Measurements from ENCODE around the gene WDR12. TPM values are rescaled to one million over a fixed set of nuclear protein-coding genes. Genes with fewer than 3 reads are reported as not detected.

The WDR12 gene
- total RNA-seq, 1 experiment from 2014 or later: 60.5 TPM

GRCh38 chr2:202944816-202945215 lies 33.3 kb upstream of the WDR12 start:
- Histone ChIP-seq H3K27me3 (ENCODE audit: low read length) (no peaks in the 10 kb centered on the region), H3K4me2 (ENCODE audit: low read length) (peak overlapping the region; percentile 60)

GRCh38 chr2:202944408-202944807 lies 32.9 kb upstream of the WDR12 start:
- intact Hi-C loops (cut with micrococcal nuclease): no loop called here
- Histone ChIP-seq H3K36me3 (ENCODE audit: low read depth, low read length) (no peaks in the 10 kb centered on the region), H3K4me1 (ENCODE audit: insufficient read depth, low read length) (peaks cover 9% of the 10 kb centered on the region), H3K9me2 (replicated peaks; ENCODE audit: low read length) (no peaks in the 10 kb centered on the region), H3K4me3 (ENCODE audit: low read length) (no peak overlapping the region), H3K9me3 (ENCODE audit: low read length) (no peaks in the 10 kb centered on the region), H3K79me2 (ENCODE audit: low read length) (no peaks in the 10 kb centered on the region), H3K27me3 (ENCODE audit: low read length) (no peaks in the 10 kb centered on the region), H3K27ac (ENCODE audit: low read length) (peak overlapping the region; percentile 6; the same call in 1 of the 2 replicates), H4K20me1 (ENCODE audit: low read length) (no peaks in the 10 kb centered on the region), H3K4me2 (ENCODE audit: low read length) (peak overlapping the region; percentile 60), H3K9ac (ENCODE audit: low read length) (no peak overlapping the region), H2AFZ (ENCODE audit: low read length) (0 out of 2 replicates have a peak overlapping the region, but pooled peaks have one; percentile 6), H3F3A (ENCODE audit: low read length, unreplicated experiment) (no peaks in the 10 kb centered on the region)
- POLR2A ChIA-PET (ENCODE audit: unreplicated experiment): no interaction called here
- peak; percentile 48 for DNase-seq
- TF ChIP-seq EZH2phosphoT487 (IDR thresholded peaks at IDR 0.05; ENCODE audit: borderline replicate concordance, low read length) (no peak), CTCF (conservative IDR thresholded peaks at IDR 0.05; ENCODE audit: low read depth, low read length) (no peak), EZH2 (IDR thresholded peaks at IDR 0.05; ENCODE audit: low read length, unreplicated experiment) (no peak)
- no TSS peak for BruUV-seq (replicated peaks)
- ATAC-seq: peak; percentile 68
- CTCF ChIA-PET: no interaction called here

More at GRCh38 chr2:202944816-202945215, 33.3 kb upstream of the WDR12 start:
- no peak overlapping the region for H3K4me3 ChIP-seq (ENCODE audit: low read length)
- H3K9me3 ChIP-seq (ENCODE audit: low read length): no peaks in the 10 kb centered on the region
- no peaks in the 10 kb centered on the region for H3K9me2 ChIP-seq (replicated peaks; ENCODE audit: low read length)
- ChIA-PET CTCF (no interaction called here), POLR2A (ENCODE audit: unreplicated experiment) (interaction anchor here (0.6 kb wide), 1 partner anchor 9 kb away, joined by 6 read pairs; no protein-coding TSS in a partner anchor)
- H3F3A ChIP-seq (ENCODE audit: low read length, unreplicated experiment): no peaks in the 10 kb centered on the region
- no peaks in the 10 kb centered on the region for H3K36me3 ChIP-seq (ENCODE audit: low read depth, low read length)
- peaks cover 9% of the 10 kb centered on the region for H3K4me1 ChIP-seq (ENCODE audit: insufficient read depth, low read length)
- H3K27ac ChIP-seq (ENCODE audit: low read length): peak overlapping the region; percentile 6; the same call in 1 of the 2 replicates
- H3K79me2 ChIP-seq (ENCODE audit: low read length): no peaks in the 10 kb centered on the region
- no peaks in the 10 kb centered on the region for H4K20me1 ChIP-seq (ENCODE audit: low read length)
- H2AFZ ChIP-seq (ENCODE audit: low read length): 0 out of 2 replicates have a peak overlapping the region, but pooled peaks have one; percentile 6
- DNase-seq (peak; percentile 44), ATAC-seq (peak; percentile 37; the same call in 1 of the 2 replicates)
- no TSS peak for BruUV-seq (replicated peaks)
- no peak overlapping the region for H3K9ac ChIP-seq (ENCODE audit: low read length)
- intact Hi-C loops (cut with micrococcal nuclease): no loop called here
- TF ChIP-seq EZH2phosphoT487 (IDR thresholded peaks at IDR 0.05; ENCODE audit: borderline replicate concordance, low read length) (no peak), EZH2 (IDR thresholded peaks at IDR 0.05; ENCODE audit: low read length, unreplicated experiment) (no peak), CTCF (conservative IDR thresholded peaks at IDR 0.05; ENCODE audit: low read depth, low read length) (no peak)

- ATAC-seq: no peak
- peak; percentile 24 for DNase-seq
- POLR2A ChIA-PET (ENCODE audit: unreplicated experiment): no interaction called here
These were observed 30.3 kb upstream of the WDR12 start for GRCh38 chr2:202941771-202942170.

More at GRCh38 chr2:202941771-202942170, 30.3 kb upstream of the WDR12 start:
- H2AFZ ChIP-seq (ENCODE audit: low read length): no peak overlapping the region
- BruUV-seq (replicated peaks): no TSS peak
- H3K9ac ChIP-seq (ENCODE audit: low read length): no peak overlapping the region
- no peaks in the 10 kb centered on the region for H4K20me1 ChIP-seq (ENCODE audit: low read length)
- TF ChIP-seq EZH2 (IDR thresholded peaks at IDR 0.05; ENCODE audit: low read length, unreplicated experiment) (no peak), EZH2phosphoT487 (IDR thresholded peaks at IDR 0.05; ENCODE audit: borderline replicate concordance, low read length) (no peak), CTCF (conservative IDR thresholded peaks at IDR 0.05; ENCODE audit: low read depth, low read length) (no peak)
- intact Hi-C loops (cut with micrococcal nuclease): no loop called here
- H3K9me2 ChIP-seq (replicated peaks; ENCODE audit: low read length): no peaks in the 10 kb centered on the region
- CTCF ChIA-PET: interaction anchor here (0.5 kb wide), 1 partner anchor 29 kb away, joined by 4 read pairs; no protein-coding TSS in a partner anchor
- peaks cover 9% of the 10 kb centered on the region for H3K4me1 ChIP-seq (ENCODE audit: insufficient read depth, low read length)
- H3K79me2 ChIP-seq (ENCODE audit: low read length): no peaks in the 10 kb centered on the region
- H3K27me3 ChIP-seq (ENCODE audit: low read length): no peaks in the 10 kb centered on the region
- no peak overlapping the region for H3K27ac ChIP-seq (ENCODE audit: low read length)
- H3F3A ChIP-seq (ENCODE audit: low read length, unreplicated experiment): no peaks in the 10 kb centered on the region
- no peak overlapping the region for H3K4me2 ChIP-seq (ENCODE audit: low read length)
- no peak overlapping the region for H3K4me3 ChIP-seq (ENCODE audit: low read length)
- no peaks in the 10 kb centered on the region for H3K36me3 ChIP-seq (ENCODE audit: low read depth, low read length)
- no peaks in the 10 kb centered on the region for H3K9me3 ChIP-seq (ENCODE audit: low read length)

Measured in PC-3 (cell line).